ENCODE results near the gene BCL10.

DNA sequence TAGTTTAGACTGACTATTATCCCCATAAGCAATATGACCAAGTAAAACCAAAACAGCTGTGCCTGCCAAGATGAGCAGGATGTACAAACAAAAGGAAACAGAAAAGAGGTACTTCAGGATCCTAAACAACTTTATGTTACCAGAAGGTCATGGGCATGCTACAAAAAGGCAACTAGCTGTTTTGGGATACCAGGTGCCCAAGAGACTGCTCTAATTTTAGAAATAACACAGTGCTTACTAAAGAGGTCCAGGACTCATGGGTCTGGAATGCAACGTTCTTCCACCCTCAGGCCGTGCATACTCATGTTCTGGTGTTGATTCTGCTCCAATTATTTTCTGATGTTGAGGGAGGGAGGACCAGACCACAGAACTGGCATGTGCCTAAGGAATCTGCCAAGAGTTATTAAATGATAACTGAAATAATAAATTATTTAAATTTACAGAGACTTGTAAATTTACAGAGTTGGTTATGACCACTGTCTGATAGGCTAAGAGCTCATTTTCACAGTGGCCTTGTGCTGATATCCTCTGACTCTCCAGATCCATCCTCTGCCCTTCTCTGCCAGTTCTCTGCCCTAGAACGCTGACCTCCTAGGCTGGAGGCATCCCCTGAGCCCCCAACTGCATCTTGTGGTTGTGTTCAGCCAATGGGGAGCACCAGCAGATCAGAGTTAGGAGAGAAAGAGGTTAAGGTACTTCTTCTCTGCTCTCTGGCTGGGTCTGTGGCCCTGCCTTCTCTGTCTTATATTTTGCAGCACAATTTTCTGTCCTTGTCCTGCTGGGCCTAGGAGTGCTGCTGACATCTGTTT is 37.7 kb upstream of the BCL10 start:
- TF ChIP-seq, protein P1, sequence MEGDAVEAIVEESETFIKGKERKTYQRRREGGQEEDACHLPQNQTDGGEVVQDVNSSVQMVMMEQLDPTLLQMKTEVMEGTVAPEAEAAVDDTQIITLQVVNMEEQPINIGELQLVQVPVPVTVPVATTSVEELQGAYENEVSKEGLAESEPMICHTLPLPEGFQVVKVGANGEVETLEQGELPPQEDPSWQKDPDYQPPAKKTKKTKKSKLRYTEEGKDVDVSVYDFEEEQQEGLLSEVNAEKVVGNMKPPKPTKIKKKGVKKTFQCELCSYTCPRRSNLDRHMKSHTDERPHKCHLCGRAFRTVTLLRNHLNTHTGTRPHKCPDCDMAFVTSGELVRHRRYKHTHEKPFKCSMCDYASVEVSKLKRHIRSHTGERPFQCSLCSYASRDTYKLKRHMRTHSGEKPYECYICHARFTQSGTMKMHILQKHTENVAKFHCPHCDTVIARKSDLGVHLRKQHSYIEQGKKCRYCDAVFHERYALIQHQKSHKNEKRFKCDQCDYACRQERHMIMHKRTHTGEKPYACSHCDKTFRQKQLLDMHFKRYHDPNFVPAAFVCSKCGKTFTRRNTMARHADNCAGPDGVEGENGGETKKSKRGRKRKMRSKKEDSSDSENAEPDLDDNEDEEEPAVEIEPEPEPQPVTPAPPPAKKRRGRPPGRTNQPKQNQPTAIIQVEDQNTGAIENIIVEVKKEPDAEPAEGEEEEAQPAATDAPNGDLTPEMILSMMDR (optimal IDR thresholded peaks at IDR 0.05 in 1 of 3, IDR thresholded peaks at IDR 0.05 in 1 of 3, conservative IDR thresholded peaks at IDR 0.05 in 1 of 3; ENCODE audit: extremely low read depth in 1 of 3, insufficient read depth in 2 of 3, low read length in 3 of 3) = no peak
- TF ChIP-seq EZH2 (IDR thresholded peaks at IDR 0.05; ENCODE audit: low read length) = no peak

Measured in keratinocyte (primary cell).